ENCODE measurements around the gene HYDIN.
A peak's percentile ranks its signal among the peaks of the same experiment; 100 is the strongest.
"Not testable (repeated sequence)": the region's sequence is repeated elsewhere in the genome, so short reads cannot be mapped to it uniquely, and the experiment has no call there.

The HYDIN gene

DNA sequence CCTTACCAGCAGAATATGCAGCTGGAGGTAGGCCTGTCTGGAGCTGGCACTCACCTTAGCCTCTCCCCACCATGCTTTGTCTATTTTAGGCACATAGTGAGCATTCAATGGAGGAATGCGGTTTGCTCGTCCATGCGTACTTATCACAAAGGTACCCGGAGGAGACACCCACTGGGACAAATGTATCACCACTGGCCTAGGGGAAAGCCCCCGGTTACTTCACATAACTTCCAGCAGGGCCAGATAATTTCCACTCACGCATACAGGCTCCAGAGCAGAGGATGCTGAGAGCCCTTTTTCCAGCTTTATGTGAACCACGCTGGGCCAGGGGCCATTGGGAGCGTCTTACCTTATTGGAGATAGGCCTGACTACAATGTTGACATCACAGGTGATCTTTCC, 348.2 kb downstream of the HYDIN start:
- DNase-seq = not testable (repeated sequence)

DNA sequence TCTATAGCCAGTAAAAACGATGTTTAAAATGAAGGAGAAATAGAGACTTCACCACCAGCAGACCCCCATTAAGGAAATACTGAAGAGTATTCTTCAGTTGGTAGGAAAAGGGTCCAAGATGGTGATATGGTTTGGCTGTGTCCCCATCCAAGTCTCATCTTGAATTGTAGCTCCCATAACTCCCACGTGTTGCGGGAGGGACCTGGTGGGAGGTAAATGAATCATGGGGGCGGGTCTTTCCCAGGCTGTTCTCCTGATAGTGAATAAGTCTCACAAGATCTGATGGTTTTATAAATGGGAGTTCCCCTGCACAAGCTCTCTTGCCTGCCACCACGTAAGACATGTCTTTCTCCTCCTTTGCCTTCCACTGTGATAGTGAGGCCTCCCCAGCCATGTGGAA, 352.6 kb downstream of the HYDIN start:
- DNase-seq = not testable (repeated sequence)

DNA sequence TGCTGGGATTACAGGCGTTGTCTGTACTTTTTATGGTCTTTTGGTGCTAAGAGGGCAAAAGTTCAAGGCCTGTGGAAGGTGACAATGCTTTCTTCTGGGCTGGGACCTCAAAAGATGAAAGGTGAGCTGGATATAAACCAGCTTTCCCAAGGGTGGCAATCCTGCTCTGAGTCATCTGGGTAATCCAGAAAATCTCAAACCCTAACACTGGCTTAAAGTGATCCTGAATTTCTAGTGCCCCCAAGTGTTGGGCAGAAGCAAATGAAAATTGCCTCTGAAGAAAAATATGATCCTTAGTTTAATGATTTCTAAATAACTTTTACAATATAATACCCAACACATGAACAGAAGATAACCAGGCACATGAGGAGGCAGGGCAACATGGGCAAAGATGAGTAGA, 354.1 kb downstream of the HYDIN start:
- not testable (repeated sequence) for DNase-seq

DNA sequence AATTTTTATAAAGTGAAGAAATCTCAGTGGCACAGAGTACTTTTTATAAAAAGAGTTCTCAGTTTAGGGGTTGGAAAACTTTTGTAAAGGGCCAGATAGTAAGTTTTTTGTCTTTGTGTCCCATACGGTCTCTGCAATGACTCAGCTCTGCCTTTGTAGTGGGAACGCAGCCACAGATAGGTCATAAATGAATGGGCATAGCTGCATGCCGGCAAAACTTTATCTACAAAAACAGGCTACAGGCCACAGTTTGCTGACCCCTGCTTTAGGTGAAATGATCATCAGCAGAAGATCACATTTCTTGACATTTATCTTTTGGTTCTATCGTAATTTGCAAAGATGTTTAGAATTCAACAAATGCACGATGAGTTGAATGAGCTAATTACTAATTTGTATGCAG, 365.8 kb downstream of the HYDIN start:
- DNase-seq = not testable (repeated sequence)

DNA sequence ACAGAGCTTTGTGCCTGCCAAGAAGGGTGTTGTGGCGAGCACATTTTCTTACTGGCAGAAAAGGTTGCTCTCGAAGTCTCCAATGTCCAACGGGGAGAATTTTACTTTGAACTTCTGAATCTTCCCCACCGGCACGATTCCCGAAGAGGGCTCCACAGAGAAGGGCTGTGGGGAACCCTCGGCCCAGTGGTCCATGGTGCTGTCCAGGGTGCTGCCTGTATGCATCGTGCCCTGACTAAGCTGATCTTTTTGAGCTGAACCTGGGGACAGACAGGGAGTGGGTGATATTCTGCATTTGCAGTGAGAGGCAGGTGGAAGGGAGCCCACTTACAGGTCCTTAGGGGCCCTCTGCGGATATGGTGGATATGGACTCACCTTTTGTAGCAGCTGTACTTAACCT, 368.5 kb downstream of the HYDIN start:
- DNase-seq = not testable (repeated sequence)

DNA sequence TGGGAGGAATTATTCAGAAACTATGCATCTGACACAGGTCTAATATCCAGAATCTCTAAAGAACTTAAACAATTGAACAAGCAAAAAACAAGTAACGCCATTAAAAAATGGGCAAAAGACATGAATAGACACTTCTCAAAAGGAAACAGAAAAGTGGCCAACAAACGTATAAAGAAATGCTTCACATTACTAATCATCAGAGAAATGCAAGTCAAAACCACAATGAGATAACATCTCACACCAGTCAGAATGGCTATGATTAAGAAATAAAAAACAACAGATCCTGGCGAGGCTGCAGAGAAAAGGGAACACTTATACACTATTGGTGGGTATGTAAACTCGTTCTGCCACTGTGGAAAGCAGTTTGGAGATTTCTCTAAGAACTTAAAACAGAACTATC, 379.2 kb downstream of the HYDIN start:
- DNase-seq = not testable (repeated sequence)

DNA sequence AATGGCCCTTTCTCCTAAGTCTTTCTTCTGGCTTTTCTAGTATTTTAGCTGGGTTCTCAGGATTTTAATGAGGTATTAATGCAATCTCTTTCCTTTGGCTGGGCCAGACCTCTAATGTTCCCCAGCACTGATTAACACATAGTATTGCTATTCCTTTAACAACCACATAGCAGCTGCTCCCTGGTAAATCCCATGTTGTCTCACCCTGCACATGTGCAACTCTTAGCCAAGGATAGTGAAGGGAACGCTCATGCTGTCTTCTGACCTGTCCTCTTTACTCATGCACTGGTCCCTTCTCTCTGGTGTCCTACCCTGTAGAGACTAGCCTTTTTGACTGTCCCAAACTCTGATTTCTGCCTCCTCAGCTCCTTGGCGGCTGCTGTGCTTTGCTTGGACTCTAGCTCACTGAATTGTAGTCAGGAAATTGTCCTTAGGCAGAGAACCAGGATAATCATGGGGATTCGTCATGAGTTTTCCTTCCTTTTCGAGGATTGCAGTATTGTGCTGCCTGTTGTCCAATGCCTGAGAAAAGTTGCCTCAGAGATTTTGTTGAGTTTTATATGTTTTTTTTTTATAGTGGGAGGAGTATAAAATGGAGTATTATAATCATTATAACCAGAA, 406.9 kb downstream of the HYDIN start:
- not testable (repeated sequence) for DNase-seq

DNA sequence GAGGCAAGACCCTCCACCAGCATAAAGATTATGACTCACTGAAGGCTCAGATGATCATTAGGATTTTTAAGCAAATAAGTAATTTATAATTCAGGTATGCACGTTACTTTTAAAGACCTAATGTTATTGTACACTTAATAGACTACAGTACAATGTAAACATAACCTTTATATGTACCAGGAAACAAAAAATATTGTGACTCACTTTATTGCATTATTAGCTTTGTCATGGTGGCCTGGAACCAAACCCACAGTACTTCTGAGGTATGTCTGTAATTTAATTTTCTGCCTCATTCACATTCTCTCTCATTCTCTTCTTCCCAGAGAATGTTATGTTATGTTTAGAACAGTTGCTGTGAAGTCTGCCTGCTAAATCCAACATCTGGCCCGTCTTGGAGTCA, 407.8 kb downstream of the HYDIN start:
- not testable (repeated sequence) for DNase-seq

DNA sequence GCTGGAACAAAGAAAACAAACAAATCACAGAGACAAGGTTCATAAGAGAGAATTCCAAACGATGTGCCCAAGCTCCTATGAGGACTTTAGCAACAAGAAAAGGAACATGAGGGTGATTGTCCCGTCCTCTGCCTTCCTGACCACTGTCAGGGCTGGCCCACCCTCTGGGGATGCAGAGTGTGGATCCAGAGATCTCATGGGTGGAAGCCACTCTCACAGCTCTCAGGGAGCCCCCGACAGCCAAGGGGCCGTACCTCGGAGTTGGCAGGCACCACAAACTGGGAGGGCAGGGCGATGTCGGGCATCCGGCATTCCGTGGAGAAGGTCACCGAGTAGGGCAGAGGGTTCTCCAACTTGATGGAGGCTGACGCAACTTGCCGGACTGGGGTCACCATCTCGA, 412.4 kb downstream of the HYDIN start:
- not testable (repeated sequence) for DNase-seq

DNA sequence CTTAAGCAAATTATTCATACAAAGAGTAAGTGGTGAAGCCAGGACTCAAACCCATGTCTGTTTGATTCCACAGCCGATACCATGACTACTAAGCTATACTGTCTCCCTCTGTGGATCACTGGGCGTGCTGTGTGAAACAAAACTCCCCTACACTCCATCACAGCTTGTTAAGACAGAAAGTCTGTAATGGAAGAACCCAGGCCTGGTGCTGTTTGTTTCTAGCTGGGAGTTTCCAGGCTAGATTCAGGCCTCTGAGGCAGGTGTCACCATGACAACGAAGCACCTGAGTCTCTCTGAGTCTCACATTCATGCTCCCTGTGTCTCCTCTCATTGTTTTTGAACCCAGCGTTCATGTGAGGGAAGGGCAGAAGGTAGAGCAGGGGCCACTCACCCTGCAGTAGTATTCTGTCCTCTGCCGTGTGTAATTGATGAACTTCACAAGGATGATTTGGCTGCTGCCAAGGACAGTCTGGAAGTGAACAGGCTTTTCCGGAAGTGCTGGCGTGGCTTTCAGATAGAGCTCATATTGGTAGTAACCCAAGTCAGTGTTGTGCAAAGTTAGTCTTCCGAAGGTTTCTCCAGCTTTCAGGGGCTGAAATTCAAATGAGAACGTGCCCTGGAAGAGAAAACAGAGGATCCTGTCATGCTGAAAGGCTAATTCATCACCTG, 421.0 kb downstream of the HYDIN start:
- no peak for DNase-seq

DNA sequence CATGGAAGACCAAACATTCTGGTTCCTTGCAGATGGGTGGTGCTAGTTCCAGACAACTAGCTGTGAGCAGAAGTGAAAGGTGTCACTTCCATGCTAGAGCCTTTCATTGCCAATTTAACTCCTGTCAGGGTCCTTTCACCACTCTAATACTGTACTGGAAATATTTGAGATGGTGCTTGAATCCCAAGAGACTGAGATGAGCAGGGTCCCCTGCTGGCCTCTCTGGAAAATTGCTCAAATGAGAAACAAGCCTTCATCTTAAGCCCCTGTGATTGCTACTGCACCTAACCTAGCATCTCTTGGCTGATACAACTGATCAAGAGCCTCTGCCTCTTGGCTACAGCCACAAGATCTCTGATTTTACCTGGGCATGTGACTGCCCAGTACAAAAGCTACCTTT, 422.2 kb downstream of the HYDIN start:
- no peak for DNase-seq

DNA sequence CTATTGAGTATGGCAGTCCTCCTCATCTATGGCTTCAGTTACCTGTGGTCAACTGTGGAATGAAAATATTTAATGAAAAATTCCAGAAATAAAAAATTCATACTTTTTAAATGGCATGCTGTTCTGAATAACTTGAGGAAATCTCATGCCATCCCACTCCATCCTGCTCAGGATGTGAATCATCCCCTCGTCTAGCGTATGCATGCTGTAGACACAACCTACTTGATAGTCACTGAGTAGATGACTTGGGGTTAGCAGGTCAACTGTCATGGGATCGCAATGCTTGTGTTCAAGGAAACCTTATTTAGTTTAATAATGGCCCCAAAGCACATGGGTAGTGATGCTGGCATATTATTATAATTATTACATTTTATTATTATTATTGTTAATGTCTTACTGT, 424.7 kb downstream of the HYDIN start:
- no peak for DNase-seq

DNA sequence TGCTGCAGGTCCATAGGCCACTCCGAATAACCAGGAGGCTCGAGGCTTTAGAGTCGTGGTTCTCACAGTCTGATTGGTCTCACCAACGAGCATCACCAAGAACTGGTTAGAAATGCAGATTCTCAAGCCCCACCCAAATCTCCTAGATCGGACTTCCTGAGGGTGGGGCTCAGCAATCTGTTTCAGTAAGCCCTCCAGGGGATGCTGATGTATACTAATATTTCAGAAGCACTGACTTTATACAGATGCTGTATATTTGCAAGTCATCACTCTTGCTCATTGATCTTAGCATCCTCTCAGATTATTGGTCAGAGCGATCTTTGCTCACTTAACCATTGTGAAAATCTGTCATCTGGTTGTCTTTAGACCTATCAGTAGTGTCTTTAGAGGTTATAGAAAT, 425.1 kb downstream of the HYDIN start:
- no peak for DNase-seq

DNA sequence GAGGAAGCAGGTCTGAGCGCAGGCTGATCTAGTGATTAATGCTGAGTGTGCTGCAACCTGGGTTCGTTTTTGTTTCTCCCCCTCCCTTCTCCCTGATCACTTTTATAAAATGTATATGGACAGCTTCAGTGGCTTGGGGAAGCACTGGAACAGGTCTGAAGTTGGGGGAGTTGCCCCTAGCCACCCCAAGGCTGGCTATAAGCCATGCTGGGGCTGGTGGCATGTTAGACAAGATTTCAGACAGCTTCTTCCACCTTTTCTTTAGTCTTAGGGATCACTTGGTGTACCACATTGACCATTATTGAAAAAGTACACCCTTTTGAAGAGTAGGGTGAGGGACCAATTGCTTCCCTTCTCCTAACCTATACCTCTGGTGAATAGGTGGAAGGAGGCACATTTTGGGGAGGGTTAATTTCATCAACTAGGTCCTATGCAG, 425.8 kb downstream of the HYDIN start:
- DNase-seq = no peak

DNA sequence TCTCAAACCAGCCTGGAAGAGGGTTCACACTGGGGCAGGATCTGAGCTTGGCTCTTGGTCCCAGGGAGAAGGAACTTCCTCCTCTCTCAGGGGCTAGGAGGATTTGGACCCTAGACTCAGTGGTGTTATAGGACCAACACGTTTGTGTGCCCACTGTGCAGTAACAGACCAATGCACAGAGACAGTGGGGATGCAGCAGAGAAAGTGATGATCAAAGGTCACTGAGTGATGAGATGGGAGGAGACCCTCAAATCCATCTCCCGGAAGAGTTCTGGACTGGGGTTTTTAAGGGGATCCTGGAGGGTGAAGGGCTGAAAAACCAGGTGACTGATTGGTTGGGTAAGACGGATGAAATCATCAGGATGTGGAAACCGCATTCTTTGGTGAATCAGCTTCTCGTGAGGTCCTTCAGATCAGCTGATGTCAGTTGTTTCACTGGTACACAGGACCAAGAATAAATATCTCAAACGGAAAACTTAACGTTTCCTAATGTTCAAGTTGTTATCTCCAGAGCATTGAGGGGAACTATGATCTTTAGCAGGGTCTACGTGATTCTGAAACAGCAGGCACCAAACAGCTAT, 426.3 kb downstream of the HYDIN start:
- no peak for DNase-seq

DNA sequence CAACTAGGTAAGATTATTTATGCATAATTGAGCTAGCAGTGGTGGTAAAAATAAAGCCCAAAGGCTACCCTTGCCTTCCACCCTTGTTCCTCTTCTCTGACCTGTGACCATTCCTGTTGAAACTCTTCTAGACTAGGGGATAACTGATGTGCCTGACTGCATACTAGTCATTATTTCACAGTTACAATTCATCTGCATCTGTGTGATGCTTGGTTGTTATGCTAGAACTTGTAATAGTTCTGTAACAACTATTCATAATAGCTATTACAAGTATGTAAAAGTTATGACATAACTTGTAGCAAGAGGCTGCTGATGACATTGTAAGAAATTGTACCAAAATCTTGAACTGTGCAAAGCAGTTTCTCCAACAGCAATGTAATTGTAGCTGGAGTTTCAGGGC, 427.2 kb downstream of the HYDIN start:
- no peak for DNase-seq

DNA sequence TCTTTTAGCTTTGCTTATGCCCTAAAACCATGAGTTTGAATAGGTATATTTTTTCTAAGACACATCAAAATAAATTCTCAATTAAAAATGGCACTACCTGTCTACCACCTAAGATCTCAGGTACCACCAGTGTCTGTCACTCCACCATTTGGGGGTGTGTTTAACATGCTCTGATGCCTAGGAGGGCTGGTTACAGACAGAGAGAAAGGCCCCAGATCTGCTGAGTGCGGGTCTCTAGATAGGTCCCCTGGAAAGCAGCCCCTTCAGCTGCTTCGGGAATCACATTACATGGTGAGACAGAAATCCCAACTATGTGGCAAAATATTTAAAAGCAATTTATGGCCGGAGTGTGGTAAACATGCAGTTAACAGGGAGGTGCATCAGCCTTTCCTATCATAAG, 428.9 kb downstream of the HYDIN start:
- no peak for DNase-seq

DNA sequence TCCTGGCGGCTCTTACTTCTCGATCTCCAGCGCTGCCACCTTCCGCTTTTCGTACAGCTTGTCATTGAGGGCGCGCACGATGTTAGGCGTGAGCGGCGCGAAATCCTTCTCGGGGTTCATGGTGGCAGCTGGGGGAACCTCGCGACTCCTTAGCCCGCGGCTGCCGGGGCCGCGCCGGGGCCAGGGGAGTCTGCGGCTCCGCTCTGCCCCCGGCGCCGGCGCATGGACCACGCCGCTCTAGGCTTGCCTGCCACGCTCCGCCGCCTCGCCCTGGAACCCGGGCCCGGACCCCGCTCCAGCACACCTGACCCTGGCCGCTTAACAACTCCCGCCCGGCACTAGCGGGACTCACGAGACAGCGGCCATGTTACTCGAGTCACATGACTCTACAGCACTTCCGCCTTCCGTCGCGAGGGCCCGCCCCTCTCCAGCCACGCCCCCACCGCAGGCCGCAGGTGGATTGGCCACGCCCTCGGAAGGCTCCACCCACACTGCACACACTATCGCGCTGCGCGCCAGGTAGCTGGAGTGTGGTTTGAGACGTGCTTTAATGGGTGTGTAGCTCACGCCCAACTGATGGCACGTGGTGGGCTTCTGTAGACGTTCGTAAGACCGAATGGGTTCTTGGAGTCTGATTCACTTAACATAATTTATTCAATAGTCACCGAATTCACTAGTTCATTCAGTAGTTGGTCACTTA, 429.6 kb downstream of the HYDIN start, which contains the start of gene VAC14:
VAC14 (minus strand) TSS at position 378 of the 700 bp plus-strand sequence; CDS start at position 120, 258 bp downstream.
- DNase-seq = peak in 55 of 56 donors; percentile 45 to 93 (median 79)

DNA sequence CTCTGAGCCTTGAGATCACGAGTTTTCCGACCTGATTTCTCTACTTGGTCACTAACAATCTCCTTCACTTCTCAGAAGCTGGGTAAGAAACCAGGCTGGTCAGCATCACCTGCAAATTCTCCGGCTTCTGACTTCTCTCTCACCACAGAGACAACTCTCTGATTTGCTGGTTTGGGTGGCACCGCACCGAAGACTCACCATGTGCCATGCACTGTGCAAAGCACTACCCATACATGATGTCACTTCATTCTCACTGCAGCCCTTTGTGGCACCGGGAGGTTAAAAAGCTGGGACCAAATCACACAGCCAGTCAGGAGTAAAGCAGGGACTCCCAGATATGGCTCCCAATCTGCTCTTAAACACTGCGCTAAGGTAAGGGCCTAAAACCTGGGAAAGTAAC, 430.2 kb downstream of the HYDIN start:
- no peak for DNase-seq

DNA sequence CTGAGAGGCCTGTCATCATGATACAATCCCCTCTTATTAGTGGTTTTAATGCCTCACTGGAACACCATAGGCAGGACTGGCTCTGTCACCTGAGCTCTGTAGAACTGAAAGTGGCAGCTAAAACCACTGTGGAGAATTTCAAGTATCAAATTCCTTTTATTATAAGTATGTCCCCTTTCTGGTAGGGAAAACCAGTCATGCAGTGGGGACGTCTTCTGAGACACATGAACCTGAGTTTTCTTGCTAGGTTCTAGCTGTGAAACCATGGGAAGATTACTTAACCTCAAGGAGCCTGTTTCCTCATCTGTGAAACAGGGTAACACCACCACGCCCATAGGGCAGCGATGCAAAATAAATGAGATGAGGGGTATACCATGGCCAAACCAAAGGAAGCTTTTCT, 434.2 kb downstream of the HYDIN start:
- DNase-seq = no peak

DNA sequence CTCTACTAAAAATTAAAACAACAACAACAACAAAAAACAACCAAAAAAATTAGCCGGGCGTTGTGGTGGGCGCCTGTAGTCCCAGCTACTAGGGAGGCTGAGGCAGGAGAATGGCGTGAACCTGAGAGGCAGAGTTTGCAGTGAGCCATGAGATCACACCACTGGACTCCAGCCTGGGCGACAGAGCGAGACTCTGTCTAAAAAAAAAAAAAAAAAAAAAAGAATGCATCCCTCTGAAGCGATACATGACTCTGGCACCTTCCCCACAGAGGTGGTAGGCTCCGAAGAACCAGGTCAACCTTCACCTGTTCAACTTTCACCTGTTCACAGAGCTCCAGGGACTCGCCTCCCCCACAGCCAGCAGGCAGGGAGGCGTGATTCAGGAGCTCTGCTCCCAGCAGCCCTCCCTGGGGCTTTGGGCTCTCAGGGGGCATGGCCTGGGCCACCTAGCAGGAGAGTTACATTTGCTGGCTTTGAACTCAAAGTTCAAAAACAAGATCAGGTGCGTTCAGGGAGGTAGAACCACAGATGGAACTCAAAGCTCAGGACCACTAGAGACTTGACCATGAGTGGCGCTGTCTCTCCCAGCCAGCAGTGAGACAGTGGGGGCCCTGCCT, 435.1 kb downstream of the HYDIN start:
- no peak for DNase-seq
